ENCODE results near the gene PTPRZ1.

DNA sequence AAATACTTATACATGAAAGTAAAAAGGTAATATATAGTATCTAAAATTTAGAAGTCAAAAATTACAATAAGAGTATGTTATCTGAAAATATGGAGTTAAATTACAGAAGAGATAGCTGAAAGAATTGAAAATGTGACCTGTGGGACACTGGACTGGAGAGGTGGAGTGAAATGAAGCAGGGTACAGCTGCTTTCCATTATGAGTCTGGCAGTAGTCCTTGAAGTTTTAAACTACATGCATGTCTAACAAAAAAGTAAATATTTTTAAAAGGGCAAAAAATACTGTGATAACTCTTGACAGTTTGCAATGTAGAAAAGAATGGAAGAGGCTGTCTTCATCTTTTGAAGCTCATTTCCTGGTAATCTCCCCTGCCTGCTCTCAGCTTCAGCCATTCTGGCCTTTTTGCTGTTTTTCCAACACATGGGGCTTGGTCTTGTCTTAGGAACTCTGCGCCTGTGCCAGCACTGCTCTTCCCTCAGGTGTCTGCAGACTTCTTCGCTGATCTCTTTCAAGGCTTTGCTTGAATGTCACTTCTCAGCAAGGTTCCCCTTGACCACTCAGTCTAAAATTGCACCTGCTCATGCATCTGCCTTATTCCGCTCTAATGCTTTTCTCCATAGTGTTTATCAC is 36.9 kb downstream of the PTPRZ1 start:
- TF ChIP-seq, protein P1, sequence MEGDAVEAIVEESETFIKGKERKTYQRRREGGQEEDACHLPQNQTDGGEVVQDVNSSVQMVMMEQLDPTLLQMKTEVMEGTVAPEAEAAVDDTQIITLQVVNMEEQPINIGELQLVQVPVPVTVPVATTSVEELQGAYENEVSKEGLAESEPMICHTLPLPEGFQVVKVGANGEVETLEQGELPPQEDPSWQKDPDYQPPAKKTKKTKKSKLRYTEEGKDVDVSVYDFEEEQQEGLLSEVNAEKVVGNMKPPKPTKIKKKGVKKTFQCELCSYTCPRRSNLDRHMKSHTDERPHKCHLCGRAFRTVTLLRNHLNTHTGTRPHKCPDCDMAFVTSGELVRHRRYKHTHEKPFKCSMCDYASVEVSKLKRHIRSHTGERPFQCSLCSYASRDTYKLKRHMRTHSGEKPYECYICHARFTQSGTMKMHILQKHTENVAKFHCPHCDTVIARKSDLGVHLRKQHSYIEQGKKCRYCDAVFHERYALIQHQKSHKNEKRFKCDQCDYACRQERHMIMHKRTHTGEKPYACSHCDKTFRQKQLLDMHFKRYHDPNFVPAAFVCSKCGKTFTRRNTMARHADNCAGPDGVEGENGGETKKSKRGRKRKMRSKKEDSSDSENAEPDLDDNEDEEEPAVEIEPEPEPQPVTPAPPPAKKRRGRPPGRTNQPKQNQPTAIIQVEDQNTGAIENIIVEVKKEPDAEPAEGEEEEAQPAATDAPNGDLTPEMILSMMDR (conservative IDR thresholded peaks at IDR 0.05), result no peak
- TF ChIP-seq EZH2 (IDR thresholded peaks at IDR 0.05; ENCODE audit: low read depth), result no peak
